COR-L47 (cell line): ENCODE measurements around the gene LIPJ.

Experiments used
- DNase-seq: peaks from one replicate; lab custom pipeline; 2025; lab: John Stamatoyannopoulos, UW

The LIPJ gene

GRCh38 chr10:88598055-88598454 is 11.5 kb downstream of the LIPJ start:
- DNase-seq, result no peak

- DNase-seq, result no peak
Measured at GRCh38 chr10:88608052-88608732, 21.6 kb downstream of the LIPJ start.

GRCh38 chr10:88608780-88609179 is 22.2 kb downstream of the LIPJ start:
- DNase-seq, result no peak

- DNase-seq, result no peak
Measured at GRCh38 chr10:88616250-88616977, 29.9 kb downstream of the LIPJ start.

GRCh38 chr10:88617772-88618300 is 31.3 kb downstream of the LIPJ start:
- DNase-seq, result no peak

GRCh38 chr10:88618496-88618895 is 31.9 kb downstream of the LIPJ start:
- no peak for DNase-seq

- DNase-seq, result no peak
Measured at GRCh38 chr10:88620441-88620840, 33.9 kb downstream of the LIPJ start.

- no peak for DNase-seq
Measured at GRCh38 chr10:88623835-88624234, 37.3 kb downstream of the LIPJ start.

GRCh38 chr10:88624840-88625239 is 38.3 kb downstream of the LIPJ start:
- DNase-seq, result no peak

GRCh38 chr10:88640186-88640585 is 53.6 kb downstream of the LIPJ start:
- DNase-seq, result no peak

GRCh38 chr10:88642209-88642608 is 55.6 kb downstream of the LIPJ start:
- no peak for DNase-seq

GRCh38 chr10:88642963-88643362 is 56.4 kb downstream of the LIPJ start:
- no peak for DNase-seq

- no peak for DNase-seq
Measured at GRCh38 chr10:88647061-88647615, 60.6 kb downstream of the LIPJ start.

GRCh38 chr10:88651101-88651551 is 64.6 kb downstream of the LIPJ start:
- DNase-seq, result no peak

GRCh38 chr10:88652616-88653015 is 66.1 kb downstream of the LIPJ start:
- DNase-seq, result no peak
